Epithelial cell of umbilical artery (primary cell): ENCODE measurements around the gene DAD1. TPM values are rescaled to one million over a fixed set of nuclear protein-coding genes. Genes with fewer than 3 reads are reported as not detected.

Source experiments
- total RNA-seq: library from RNA; depleted of rRNA; stranded (reverse); fragments of >200 nt; gene quantifications from 2 replicates; pipeline ENCODE4 v1.2.3, GENCODE V29; 2014

DAD1 gene
- total RNA-seq: 364 and 527 TPM in 2 replicates

DNA sequence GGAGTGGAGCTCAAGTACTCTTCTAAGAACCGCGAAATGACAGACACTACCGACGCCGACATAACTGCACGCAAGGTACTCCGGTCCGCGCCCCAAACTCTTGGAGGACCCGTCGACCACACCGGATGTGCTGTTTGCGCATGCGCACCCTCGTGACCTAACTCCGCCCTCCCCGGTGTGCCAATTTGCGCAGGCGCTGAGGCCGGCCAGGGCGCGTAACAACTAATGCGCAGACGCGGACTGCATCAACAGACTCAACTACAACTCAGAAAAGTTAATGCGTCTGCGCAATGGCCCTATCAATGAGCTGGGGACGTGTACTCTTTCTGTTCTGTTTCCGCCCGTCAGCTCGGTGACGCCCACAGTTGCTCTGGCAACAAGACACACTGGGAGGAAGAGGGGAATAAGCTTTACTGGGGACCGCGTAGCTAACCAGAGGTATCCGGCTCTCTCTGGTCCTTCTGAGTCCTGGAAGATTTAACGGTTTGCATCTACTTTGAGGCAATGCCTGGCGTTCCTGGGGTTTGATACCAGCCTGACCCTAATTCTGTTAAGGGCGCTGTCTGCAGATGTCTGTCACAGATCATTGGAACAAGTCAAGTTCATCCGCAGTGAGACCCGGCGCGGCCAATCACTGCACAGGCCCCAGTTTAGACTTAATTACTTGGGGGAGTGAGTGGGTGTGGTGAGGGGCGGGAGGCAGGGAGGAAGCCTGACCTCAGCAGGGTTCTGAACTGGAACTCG, at the start of gene DAD1:
DAD1 (minus strand) TSS at position 129 of the 744 bp plus-strand sequence; CDS start at position 62, 67 bp downstream.

DNA sequence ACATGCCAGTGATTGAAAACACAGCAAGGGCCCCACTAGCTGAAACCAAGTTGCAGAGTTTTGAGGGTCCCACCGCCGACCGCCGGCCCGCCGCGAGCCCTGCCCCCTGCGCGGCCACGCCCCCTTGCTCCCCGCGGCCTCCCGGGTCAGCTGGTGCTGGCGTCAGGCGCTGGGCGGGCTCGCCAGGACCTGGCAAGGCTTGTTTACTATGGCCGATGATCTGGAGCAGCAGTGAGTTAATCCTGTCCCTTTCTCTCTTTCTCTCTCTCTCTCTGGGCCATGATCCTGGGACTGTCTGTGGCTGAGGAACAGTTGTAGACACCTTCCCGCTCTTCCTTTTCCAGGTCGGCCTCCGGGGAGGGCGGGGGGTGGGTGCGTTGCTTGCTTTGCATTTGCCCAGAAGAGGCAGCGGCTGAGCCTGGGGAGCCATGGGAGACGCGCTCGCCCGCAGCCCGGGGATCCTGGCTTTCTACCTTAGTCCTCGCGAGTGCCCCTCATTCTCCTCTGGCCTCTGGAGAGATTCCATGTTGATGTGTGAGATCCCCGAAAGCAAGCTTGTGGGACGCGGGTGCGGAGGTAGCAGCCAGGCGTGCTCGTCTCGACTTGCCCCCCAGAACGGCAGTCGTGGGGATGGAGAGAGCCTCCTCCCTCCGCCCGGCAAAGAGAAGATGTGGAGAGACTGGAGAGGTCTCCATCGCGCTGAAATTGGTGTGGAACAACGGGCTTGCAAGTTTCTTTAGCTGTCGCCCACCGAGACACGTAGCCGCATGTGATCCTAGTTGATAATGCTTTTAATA, 9.3 kb upstream of the DAD1 start, which contains the start of gene ABHD4:
ABHD4 (plus strand) TSS at position 202 of the 797 bp plus-strand sequence; CDS start at position 209, 7 bp downstream.

Other genes with a start within 250 kb of the DAD1 start
- gene ABHD4, start 9.1 kb upstream of the DAD1 start, total RNA-seq: 5.5 and 13.2 TPM in 2 replicates
- not detected in 2 replicates for gene OR6J1, start 55.1 kb upstream of the DAD1 start, total RNA-seq
- 57.8 and 90.7 TPM in 2 replicates for gene OXA1L, start 177.5 kb upstream of the DAD1 start, total RNA-seq
- gene SLC7A7, start 226.2 kb upstream of the DAD1 start, total RNA-seq: 10.1 and 23.3 TPM in 2 replicates
- gene MRPL52, start 240.7 kb upstream of the DAD1 start, total RNA-seq: 87.1 and 108 TPM in 2 replicates
- gene MMP14, start 247.4 kb upstream of the DAD1 start, total RNA-seq: 251 and 265 TPM in 2 replicates